Measurements from ENCODE around the gene IL32.
A peak's percentile ranks its signal among the peaks of the same experiment; 100 is the strongest.

Gene IL32

DNA sequence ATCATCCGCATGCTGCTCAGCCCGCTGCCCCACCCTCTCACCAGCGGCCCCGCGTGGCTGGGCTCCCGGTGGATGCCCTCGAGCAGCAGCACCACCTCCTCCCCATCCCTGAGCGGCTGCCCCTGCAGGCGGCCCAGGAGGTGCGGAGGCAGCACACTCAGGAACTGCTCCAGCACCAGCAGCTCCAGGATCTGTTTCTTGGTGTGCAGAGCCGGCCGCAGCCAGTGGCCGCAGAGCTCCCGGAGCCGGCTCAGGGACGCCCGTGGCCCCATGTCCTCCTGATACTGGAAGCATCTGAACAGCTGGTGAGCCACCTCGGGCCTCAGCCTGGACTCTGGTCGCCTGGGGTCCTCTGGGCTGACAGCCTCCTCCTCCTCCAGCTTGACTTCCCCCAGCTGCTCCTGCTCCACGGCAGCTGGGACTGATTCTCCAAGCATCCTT, 27.1 kb downstream of the IL32 start:
- DNase-seq: no peak

DNA sequence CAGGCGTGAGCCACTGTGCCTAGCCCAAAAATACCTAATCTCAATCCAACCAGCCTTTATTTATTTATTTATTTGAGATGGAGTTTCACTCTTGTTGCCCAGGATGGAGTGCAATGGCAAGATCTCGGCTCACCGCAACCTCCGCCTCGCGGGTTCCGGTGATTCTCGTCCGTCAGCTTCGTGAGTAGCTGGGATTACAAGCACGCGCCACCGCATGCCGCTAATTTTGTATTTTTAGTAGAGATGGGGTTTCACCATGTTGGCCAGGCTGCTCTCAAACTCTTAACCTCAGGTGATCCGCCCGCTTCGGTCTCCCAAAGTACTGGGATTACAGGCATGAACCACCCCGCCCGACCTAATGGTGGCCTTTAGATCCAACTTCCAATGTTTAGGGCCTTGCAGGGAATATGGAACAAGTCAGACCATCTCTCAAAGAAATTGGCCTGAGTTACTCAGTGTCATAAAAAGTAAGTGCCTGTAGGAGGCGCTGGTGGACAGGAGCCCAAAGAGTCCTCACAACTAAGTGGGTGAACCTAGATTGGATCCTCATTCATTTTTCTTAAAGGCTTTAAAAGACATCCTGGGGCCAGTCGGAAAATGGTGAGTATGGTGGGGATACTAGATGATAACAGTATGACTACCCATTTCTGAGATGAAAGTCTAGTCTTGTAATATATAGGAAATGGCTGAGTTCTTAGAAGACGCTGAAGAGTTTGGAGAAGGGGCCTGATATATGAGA, 29.0 kb downstream of the IL32 start:
- no peak for DNase-seq

DNA sequence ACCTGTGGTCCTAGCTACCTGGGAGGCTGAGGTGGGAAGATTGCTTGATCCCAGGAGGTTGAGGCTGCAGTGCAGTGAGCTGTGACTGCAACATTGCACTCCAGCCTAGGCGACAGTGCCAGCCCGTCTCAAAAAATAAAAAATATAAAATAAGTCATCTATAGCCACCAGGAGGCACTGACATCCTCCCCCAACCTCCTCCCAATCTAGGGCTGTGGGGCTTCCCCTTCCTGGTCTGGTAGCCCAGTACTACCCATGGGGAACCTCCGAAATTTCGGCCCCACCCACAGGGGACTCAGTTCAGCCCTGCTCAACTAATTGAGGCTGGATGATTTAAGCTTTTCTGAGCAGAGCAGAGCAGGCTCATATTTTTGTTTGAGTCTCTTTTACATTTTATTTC, 30.4 kb downstream of the IL32 start:
- DNase-seq: no peak

DNA sequence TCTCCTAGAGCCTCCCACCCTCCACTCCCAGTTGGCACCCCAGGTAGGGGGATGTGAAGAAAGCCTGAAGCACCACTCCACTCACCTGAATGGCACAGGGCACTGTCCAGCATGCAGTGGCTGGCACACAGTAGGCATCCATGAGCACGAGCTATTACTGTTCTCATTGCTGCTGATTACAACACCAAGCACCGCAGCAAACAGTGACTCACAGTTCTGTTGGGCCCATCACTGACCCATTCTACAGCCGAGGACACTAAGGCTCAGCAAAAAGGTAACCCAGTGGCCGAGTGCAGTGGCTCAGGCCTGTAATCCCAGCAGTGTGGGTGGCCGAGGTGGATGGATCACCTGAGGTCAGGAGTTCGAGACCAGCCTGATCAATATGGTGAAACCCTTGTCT, 30.9 kb downstream of the IL32 start:
- no peak for DNase-seq

DNA sequence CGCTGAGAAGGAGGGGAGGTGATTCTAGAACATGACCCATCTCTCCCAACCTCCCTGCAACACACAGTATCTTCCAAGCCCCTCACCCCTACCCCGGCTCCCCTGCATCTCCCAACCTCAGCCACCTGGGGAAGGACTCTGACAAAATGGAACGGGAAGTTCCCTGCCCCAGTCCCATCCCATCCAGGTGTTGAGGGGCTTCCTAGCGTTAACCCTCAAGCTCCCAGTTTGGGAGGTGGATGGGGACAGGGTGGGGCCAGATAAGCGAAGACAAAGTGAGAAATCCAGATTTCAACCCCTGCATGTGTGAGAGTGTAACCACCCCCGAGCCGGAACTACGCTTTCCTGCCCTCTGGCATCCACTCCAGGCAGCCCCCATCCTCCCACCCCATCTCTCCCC, 31.8 kb downstream of the IL32 start:
- no peak for DNase-seq

DNA sequence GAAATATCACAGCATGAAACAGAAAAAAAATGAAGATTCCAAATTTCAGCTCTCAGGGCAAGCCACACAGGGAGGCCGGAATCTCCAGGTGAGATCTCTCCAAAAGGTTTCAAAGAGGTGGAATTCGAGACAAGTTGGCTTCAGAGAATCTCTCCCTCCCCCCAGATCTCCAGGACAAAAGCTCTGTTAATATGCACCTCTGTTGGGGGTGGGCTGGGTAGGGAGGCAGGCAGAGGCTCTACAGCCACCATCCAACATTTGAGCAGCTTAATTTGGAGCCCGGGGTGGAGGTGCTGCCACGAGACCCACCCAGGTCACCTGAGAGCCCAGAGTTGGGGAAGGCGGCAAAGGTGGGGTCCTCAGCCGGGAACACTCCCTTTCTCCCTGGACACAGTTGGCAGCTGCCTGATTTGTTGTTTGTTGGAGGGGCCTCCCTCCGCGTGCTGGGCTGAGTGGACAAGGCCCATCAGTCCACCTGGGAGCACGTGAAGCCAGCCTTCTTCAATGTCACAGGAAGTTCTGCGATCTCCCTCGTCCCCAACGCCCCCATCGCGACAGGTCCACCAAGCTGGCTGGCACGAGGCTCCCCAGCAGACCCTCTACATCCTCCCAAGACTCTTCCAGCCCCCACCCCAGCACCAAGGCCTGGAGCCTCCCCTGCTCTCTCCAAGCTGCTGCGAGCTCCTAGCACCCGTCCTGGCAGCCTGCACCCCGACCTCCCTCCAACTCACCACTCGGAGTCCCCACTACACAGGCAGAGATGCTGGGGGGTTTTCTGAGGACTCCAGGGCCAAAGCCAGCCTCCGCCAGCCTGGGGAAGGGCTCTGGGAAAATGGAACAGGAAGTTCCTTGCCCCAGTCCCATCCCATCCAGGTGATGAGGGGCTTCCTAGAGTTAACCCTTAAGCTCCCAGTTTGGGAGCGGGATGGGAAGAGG, 33.3 kb downstream of the IL32 start, which contains the start of gene ZSCAN10:
Gene ZSCAN10 (minus strand): TSS at position 836 of the 936 bp plus-strand sequence. CDS start 6,357 bp downstream, outside the sequence.
- DNase-seq: no peak

DNA sequence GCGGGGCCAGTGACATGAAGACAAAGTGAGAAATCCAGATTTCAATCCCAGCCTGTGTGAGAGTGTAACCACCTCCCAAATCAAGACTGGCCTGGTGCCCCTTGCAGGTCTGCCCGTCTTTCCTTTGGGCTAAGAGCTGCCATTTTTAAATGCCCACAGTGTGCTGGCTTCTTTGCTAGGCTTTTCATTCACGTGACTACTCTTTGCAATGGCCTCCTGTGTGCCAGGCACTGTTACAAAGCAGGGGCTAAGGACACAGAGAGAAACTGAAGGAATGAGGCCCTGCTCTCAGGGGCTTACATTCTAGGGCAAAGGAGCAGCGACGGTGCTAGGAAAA, 33.9 kb downstream of the IL32 start:
- no peak for DNase-seq

DNA sequence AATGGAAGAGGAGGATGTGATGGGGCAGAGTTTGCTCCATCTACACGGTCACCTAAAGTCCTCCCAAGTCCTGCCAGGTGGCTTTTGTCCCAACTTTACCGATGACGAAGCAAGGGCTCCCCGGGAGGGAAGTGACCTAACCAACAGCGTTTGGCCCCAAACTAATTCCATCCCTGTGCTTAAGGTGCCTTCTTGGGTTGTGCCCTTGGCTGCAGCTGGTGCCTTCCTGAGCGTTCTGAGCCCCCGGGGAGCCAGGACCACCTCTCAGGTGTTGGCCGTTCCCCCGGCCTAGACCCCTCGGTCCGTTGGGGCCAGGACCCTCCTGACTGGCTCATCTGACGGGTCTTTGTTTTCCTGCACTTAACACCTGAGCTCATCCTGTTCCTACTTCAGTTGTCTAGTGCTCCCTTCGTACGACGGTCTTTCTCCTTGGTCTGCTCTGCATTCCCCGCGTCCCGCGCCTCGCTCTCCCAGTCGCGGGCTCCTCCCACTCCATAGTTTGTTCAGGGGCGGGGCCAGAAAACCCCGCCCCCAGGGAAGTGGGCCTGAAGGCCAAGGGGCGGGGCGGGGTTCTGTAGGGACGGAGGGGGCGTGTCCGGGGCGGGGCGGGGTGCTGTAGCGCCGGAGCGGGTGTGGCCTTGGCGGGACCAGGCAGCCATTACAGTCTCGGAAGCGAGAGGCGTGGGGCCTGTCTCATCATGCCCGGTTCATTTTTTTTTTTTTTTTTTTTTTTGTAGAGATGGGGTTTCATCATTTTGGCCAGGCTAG, 34.5 kb downstream of the IL32 start:
- DNase-seq: peak; percentile 88

DNA sequence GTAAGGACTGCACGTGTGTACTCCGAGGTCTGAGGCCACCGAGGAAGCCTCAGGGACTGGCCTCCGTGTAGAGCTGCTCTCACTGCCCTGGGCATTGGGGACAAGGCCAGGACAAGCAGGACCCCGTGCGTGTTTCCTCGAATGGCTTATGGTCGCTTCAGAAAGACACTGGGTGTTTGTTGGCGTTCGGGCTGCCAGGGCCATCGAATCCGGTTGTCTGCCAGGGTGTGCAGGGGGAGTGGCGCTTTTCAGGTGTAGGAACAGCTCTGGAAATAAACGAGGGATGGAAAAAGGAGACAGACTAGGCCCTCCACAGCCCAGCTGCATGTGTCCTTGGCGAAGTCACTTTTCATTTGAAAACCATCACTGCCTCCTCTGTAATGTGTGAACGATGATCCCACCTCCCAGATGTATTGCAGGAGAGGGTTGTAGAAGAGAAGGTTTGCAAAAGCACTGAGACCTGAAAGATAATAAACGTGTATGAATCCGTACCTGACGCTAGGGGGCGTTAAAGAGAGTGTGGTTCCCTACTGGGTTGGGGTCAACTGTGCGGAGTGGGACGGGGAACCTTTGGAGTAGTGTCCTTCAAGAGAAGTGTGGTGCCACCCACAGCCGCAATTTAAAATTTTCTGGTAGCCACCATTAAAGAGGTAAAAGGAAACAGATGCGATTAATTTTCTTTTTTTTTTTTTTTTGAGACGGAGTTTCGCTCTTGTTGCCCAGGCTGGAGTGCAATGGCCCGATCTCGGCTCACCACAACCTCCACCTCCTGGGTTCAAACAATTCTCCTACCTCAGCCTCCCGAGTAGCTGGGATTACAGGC, 35.8 kb downstream of the IL32 start:
- DNase-seq: peak; percentile 31

DNA sequence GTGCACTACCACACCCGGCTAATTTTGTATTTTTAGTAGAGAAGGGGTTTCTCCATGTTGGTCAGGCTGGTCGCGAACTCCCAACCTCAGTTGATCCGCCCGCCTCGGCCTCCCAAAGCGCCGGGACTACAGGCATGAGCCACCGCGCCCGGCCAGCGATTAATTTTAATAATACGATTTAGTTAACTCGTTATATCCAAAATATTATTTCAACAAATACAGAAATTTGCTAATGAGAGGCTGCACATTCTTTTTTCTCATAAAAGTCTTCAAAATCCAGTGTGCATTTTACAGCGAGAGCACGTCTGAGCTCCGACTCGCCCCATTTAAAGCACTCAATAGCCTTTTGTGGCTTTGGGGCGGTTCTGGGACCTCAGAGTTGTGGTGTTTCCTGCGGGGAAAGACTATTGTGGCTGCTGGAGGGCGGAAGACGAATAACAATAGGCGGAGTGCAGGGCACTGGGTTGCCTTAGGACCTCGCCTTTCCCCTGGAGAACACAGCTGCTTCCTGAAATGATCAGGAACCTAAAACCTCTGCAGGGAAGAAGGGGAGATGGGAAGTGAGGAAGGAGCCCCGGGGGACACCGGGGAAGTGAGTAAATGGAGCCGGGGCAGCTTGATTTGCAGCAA, 36.5 kb downstream of the IL32 start:
- DNase-seq: no peak

DNA sequence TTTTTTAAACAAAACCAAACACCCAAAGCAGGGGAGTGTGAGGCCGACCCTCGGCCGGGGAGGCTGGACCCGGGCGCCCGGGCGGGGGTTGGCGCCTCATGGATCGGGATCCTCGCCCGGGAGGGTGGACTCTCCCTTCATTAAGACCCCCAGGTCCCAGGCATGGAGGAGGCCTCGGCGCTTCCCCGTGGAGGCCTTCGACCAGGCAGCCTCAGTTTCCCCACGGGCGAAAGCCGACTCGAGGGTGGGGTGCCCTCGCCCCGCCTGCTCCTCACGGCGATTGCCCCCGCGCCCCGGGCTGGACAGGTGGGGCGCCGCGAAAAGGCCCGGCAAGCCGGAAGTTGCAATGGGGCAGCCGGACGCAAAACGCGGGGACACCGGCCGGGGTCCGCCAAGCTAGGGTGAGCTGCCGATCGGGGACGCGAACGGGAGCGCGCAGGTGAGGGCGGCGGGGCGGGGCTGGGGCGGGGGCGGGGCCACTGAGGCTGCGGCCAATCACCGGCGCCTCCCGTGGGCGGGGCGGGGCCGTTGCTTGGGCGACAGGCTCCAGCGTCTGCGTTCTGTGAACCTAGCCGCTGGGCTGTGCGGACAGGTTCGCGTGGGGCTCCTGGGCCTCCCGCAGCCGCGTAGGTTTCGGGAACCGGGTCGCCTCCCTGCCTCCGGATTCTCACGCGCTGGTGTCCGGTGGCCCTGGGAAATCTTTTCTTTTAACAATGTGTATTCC, 40.9 kb downstream of the IL32 start:
- DNase-seq: peak; percentile 92

DNA sequence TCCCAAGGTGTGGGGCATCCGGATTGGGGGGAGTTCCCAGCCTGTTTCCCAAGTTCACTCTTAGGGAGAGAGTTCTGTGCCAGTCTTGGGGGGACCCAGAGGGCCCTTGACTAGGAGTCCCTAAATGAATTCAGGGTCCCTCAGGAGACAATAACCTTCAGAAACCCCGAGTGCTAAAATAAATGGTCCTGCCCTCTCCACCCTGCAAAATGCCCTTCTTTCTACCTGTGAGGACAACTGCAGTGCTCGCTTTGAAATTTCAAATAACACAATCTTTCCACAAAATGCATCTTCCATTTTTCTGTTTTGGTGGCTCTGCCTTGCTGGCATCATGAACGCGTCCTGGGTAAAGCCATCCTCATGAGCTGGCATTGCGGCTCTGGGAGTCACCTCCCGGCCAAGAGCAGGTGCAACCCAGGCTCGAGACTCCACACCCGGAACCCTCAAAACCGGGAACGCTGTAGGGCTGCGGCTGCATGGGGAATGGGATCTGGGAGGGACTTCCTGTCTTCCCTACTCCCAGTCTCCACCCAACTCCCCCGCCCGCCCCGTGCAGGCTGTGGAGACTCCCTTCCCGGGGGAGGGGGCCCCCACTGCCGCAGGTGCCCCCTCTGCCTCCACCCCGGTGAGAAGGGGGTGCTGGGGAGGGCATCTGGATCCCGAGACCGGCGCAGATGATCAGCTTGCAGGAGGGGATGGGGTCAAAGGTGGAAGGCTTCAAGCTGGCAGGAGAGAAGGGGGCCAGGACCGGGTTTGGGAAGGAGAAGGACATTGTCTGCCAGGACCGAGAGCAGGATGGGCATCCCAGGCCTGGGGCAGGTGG, 46.8 kb downstream of the IL32 start, which contains the start of gene ZNF205:
Gene ZNF205 (plus strand): TSS at position 529 of the 823 bp plus-strand sequence. CDS start 845 bp downstream, outside the sequence.
- peak; percentile 73 for DNase-seq

DNA sequence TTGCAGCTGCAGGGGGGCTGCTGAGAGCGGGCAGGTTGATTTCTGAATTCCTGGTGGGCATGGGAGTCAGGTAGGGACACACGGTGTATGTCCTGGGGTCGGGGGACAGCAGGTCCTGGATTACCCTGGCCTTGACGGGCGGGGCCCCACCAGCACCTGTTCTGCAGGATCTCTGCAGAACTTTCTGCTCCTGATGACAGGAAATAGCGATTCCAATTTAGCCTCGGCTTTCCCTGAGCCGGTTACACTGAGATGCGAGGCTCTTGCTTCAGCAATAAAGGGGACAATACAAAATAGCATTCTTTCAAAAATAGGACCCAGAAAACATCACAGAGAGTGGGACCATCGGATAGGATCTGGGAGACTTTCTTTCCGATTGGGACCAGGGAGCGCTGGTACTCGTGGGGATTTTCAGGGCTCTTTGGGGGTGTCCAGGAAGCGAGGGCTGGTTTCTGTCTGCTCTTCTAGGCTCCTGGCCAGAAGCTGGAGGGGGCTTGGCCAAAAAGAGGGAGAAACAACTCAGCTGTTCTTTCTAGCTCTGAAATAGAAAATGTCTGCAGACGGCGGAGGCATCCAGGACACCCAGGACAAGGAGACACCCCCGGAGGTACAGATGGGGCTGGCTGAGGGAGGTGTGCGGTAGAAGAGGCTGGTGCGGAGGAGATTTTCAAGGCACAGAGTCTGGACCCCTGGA, 47.6 kb downstream of the IL32 start:
- no peak for DNase-seq

DNA sequence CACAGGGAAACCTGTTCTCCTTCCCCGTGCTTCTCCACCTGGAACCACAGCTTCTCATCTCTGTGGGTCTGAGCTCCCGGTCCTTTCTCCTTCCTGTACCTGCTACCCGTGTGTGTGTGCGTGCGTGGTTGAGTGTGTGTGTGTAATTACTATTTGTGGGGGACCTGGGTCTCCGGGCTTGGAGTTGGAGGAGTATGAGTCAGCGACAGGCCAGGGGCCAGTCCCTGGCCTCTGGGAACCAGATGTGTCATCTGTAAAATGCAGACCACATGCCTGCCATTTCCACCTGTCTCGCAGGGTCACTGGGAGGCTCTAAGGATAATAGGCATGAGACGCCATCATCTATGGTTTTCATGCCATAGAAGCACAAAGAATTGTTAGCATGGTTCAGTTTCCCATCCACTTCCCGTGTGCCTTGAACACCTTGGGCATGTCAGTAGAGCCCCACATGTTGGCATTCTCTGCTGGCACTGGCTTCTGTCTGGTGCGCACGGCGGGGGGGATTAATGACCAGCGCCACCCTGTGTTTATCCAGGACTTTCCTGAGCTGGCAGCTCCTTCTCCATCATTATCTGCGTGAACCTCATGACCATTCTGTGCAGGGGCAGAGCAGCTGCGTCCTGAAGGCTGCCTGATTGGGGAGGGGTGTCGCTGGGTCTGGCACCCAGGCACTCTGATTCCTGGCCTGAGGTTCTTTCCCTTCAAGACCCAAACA, 48.5 kb downstream of the IL32 start:
- DNase-seq: no peak

DNA sequence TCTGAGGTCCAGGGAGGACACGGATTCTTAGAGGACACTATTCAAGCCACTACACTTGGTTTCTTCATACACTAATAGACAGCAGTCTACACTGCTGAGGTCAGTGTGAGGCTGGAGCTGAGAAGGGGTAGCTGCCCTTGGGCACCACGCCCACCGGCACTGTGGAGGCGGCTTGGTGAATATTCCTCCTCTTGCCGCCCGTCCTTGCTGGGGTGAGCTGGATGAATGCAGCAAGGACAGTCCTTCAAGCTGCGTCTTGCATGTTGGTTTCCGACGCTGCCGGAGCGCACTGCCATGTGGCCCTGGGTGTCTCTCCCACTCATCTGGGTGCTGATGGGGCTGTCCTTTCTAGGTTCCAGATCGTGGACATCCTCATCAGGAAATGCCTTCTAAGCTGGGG, 49.6 kb downstream of the IL32 start:
- no peak for DNase-seq

DNA sequence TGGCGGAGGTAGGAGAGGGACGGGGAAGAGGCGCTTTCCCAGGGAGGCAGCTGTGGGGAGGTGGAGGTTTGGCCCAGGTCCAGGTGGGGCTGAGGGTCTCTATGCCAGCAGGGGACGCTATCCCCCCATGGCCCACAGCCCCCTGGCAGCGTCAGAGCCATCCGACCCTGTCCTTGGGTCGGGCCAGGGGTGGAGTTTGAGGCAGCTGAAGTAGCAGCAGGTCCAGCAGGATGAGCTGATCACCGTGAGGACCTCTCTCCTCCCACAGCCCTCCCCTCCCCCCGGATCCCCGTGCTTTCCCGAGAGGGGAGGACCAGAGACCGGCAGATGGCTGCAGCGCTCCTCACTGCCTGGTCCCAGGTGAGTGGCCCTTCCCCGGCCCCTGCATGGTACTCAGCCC, 50.1 kb downstream of the IL32 start:
- no peak for DNase-seq

DNA sequence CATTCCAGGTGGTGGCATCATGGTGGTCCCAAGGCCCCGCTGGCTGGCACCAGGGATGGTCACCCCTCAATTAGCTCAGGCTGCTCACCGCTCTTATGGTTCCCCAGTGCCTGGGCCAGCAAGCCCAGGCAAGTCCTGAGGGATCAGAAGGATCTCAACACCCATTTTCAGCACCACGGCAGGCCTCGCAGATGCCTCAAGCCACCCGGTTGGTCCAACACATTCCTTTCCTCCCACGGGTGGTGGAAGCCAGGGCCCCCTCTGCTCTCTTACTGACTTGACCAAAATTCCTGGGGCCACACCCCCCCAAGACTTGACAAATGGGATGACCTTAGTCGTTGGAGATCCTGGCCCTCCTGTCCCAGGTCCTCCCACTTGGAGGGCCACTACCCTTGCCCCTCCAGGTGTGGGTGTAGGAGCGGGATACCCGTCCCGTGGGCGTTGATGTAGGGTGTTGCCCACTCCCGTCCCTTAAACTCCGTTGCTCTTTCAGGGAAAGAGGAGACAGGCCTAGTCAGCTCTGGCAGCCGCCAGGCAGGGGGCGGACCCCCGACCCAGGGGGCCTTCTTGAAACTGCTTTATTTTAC, 52.9 kb downstream of the IL32 start:
- no peak for DNase-seq

DNA sequence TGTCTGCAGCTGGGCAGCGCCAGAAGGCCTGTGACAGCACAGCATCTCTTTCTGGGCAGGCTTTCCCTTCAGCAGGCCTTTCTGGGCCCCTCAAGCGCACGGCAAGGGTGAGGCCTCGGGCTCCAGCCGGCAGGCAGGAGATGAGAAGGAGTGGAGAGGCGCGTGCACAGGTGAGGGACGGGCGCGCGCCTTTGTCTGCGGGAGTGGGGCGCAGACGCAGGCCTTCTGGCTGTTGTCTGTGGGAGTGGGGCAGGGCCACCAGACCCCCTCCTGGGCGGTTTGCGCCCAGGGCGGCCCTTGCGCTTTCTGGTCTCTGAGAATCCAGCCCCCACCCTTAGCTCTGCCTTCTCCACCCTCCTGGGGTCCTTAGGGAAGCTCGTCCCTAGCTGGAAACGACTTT, 53.4 kb downstream of the IL32 start:
- DNase-seq: no peak
